ENCODE measurements around the gene SLC16A3. TPM values are rescaled to one million over a fixed set of nuclear protein-coding genes. Genes with fewer than 3 reads are reported as not detected.

SLC16A3 gene
- total RNA-seq, 1 donor from 2014 or later, result 21.0 TPM

- DNase-seq (ENCODE audit: low spot score), result no peak
- no peaks in the 10 kb centered on the region for H3K9me3 Mint-ChIP-seq
- H3K27me3 Mint-ChIP-seq (ENCODE audit: insufficient read depth, low read depth), result peaks cover 20% of the 10 kb centered on the region
- TF ChIP-seq EZH2 (IDR thresholded peaks at IDR 0.05), result no peak
- TF ChIP-seq CTCF (IDR thresholded peaks at IDR 0.05), result no peak
- TF ChIP-seq EZH2phosphoT487 (IDR thresholded peaks at IDR 0.05), result no peak
- no peaks in the 10 kb centered on the region for H3K9me3 ChIP-seq (ENCODE audit: low read depth)
- no peak overlapping the region for H3K4me2 ChIP-seq
- H3K9ac ChIP-seq, result no peak overlapping the region
- no peak overlapping the region for H2AFZ ChIP-seq (replicated peaks)
- no peak overlapping the region for H3K27ac Mint-ChIP-seq
- no peaks in the 10 kb centered on the region for H3K36me3 Mint-ChIP-seq
- no peak overlapping the region for H3K4me3 Mint-ChIP-seq
- peaks cover 4% of the 10 kb centered on the region for H3K27me3 ChIP-seq
- no peaks in the 10 kb centered on the region for H3K36me3 ChIP-seq
- no peaks in the 10 kb centered on the region for H4K20me1 ChIP-seq (ENCODE audit: low read depth)
- H3F3A ChIP-seq (ENCODE audit: low read depth), result peaks cover 9% of the 10 kb centered on the region
- no peaks in the 10 kb centered on the region for H3K4me1 ChIP-seq
- H3K27ac ChIP-seq, result no peak overlapping the region
- H3K79me2 ChIP-seq (ENCODE audit: low read depth), result no peaks in the 10 kb centered on the region
- H3K4me1 Mint-ChIP-seq, result peaks cover 31% of the 10 kb centered on the region
- H3K4me3 ChIP-seq, result no peak overlapping the region
Observed at GRCh38 chr17:82278308-82278707, 49.5 kb downstream of the SLC16A3 start.

GRCh38 chr17:82278786-82279391 lies 50.0 kb downstream of the SLC16A3 start:
- TF ChIP-seq EZH2phosphoT487 (IDR thresholded peaks at IDR 0.05) (no peak), CTCF (IDR thresholded peaks at IDR 0.05) (no peak), EZH2 (IDR thresholded peaks at IDR 0.05) (no peak)
- no peak for DNase-seq (ENCODE audit: low spot score)
- no peaks in the 10 kb centered on the region for H3K36me3 ChIP-seq
- H3K4me1 ChIP-seq, result no peaks in the 10 kb centered on the region
- H3K9me3 ChIP-seq (ENCODE audit: low read depth), result no peaks in the 10 kb centered on the region
- Mint-ChIP-seq H3K9me3 (no peaks in the 10 kb centered on the region), H3K27ac (peak overlapping the region; percentile 44), H3K27me3 (ENCODE audit: insufficient read depth, low read depth) (peaks cover 21% of the 10 kb centered on the region), H3K4me3 (no peak overlapping the region), H3K4me1 (peaks cover 37% of the 10 kb centered on the region), H3K36me3 (no peaks in the 10 kb centered on the region)
- H4K20me1 ChIP-seq (ENCODE audit: low read depth), result no peaks in the 10 kb centered on the region
- H3K27ac ChIP-seq, result no peak overlapping the region
- no peak overlapping the region for H3K4me3 ChIP-seq
- H3K4me2 ChIP-seq, result no peak overlapping the region
- H3F3A ChIP-seq (ENCODE audit: low read depth), result peaks cover 7% of the 10 kb centered on the region
- H3K9ac ChIP-seq, result no peak overlapping the region
- H2AFZ ChIP-seq (replicated peaks), result no peak overlapping the region
- peaks cover 4% of the 10 kb centered on the region for H3K27me3 ChIP-seq
- no peaks in the 10 kb centered on the region for H3K79me2 ChIP-seq (ENCODE audit: low read depth)

GRCh38 chr17:82280537-82280936 lies 51.7 kb downstream of the SLC16A3 start:
- no peak overlapping the region for H3K4me3 ChIP-seq
- no peak overlapping the region for H2AFZ ChIP-seq (replicated peaks)
- H3K79me2 ChIP-seq (ENCODE audit: low read depth), result no peaks in the 10 kb centered on the region
- Mint-ChIP-seq H3K27ac (no peak overlapping the region), H3K4me1 (peaks cover 46% of the 10 kb centered on the region), H3K36me3 (no peaks in the 10 kb centered on the region), H3K4me3 (no peak overlapping the region), H3K27me3 (ENCODE audit: insufficient read depth, low read depth) (peaks cover 22% of the 10 kb centered on the region), H3K9me3 (no peaks in the 10 kb centered on the region)
- no peak for DNase-seq (ENCODE audit: low spot score)
- H3K4me1 ChIP-seq, result peaks cover 5% of the 10 kb centered on the region
- no peaks in the 10 kb centered on the region for H4K20me1 ChIP-seq (ENCODE audit: low read depth)
- H3F3A ChIP-seq (ENCODE audit: low read depth), result peaks cover 13% of the 10 kb centered on the region
- H3K4me2 ChIP-seq, result no peak overlapping the region
- no peak overlapping the region for H3K9ac ChIP-seq
- H3K27me3 ChIP-seq, result no peaks in the 10 kb centered on the region
- no peaks in the 10 kb centered on the region for H3K9me3 ChIP-seq (ENCODE audit: low read depth)
- no peak for TF ChIP-seq CTCF (IDR thresholded peaks at IDR 0.05)
- H3K27ac ChIP-seq, result no peak overlapping the region
- no peaks in the 10 kb centered on the region for H3K36me3 ChIP-seq

All from neural progenitor cell (in vitro differentiated cells).